Heart right ventricle (tissue), 16 donors: ENCODE results near the gene SLC66A1. TPM values are rescaled to one million over a fixed set of nuclear protein-coding genes. Genes with fewer than 3 reads are reported as not detected.

ENCODE experiments used
- ATAC-seq, 8 donors: fragments of 200-7000 bp; cut with Tn5 transposase; one replicate each; pipeline ENCODE4 v1.9.1; 2020; ENCODE audit warnings: mild to moderate bottlenecking in 8 of 8, moderate library complexity in 8 of 8, moderate number of reproducible peaks in 1 of 8
- DNase-seq, 2 donors: peaks; one replicate each; pipeline ENCODE4 v3.0.0-alpha.2; 2020
- H3K27ac ChIP-seq, 10 donors: fragments of 200-600 bp; sonication (generic) in 2 of 10; one replicate each; pipeline versions ENCODE4 v1.5.0 to v1.8.0; 2020 to 2022; ENCODE audit warnings: mild to moderate bottlenecking in 3 of 10
- H3K27me3 ChIP-seq, 7 donors: fragments of 200-600 bp; one replicate each; pipeline ENCODE4 v1.8.0; 2021 to 2022; ENCODE audit warnings: mild to moderate bottlenecking in 2 of 7
- H3K36me3 ChIP-seq, 9 donors: fragments of 200-600 bp; sonication (generic) in 1 of 9; one replicate each; pipeline versions ENCODE4 v1.5.0 to v1.8.0; 2020 to 2022; ENCODE audit warnings: mild to moderate bottlenecking in 2 of 9
- H3K4me1 ChIP-seq, 9 donors: fragments of 200-600 bp; sonication (generic) in 1 of 9; one replicate each; pipeline versions ENCODE4 v1.5.0 to v1.8.0; 2020 to 2022; ENCODE audit warnings: mild to moderate bottlenecking in 4 of 9
- H3K4me3 ChIP-seq, 10 donors: fragments of 200-600 bp; sonication (generic) in 2 of 10; one replicate each; pipeline versions ENCODE4 v1.5.0 to v1.8.0; 2020 to 2022; ENCODE audit warnings: mild to moderate bottlenecking in 7 of 10, moderate library complexity in 2 of 10
- H3K9me3 ChIP-seq, 11 donors: fragments of 200-600 bp in 10 of 11; sonication (generic) in 2 of 11; one replicate each; pipeline versions ENCODE4 v1.5.0 to v1.8.0; 2013 to 2022; ENCODE audit warnings: mild to moderate bottlenecking in 2 of 11, control low read depth in 1 of 11, moderate library complexity in 1 of 11
- CTCF ChIP-seq, 9 donors: fragments of 200-600 bp; sonication (generic) in 2 of 9; IDR thresholded peaks; one replicate each; pipeline versions ENCODE4 v1.5.0 to v1.8.0; 2021 to 2022; ENCODE audit warnings: antibody characterized with exemption in 9 of 9, mild to moderate bottlenecking in 5 of 9, moderate library complexity in 1 of 9
- WGBS, 2 donors: extraction: QIAGEN DNeasy Blood & Tissue Kit; methylation state at CpG; one replicate each; pipeline ENCODE4 v1.1.7; 2013; ENCODE audit warnings: inconsistent platforms in 1 of 2; 5-methylcytosine and 5-hydroxymethylcytosine counted together
- intact Hi-C, 10 donors: fragments of 100-400 bp; cut with DNase I; formaldehyde crosslinking; loops; one replicate each; pipeline versions ENCODE4 v1.11.1 to v1.14.2; 2022
- polyA plus RNA-seq, 2 donors: library from polyadenylated mRNA; stranded (reverse); fragments of 200-250 nt; gene quantifications; one replicate each; pipeline ENCODE4 v1.2.3, GENCODE V29; 2013
- total RNA-seq, 10 donors: library from RNA; stranded (reverse); fragmentation: NEBNext Ultra II Directional in 3 of 10; extraction: Animal tissue kit (Norgen Biotek cat#: 25700) in 3 of 10; gene quantifications; one replicate each; pipeline versions ENCODE4 v1.2.1 to v1.2.4, GENCODE V29; 2021 to 2023
- donor health status: Arrhythmogenic right ventricular cardiomyopathy.
- donor health status: ischemic (EF 13 %, LVEDD 7.1; RV severe dilation, severe dysfunction).
- donor health status: healthy with polysubstance abuse.
- donor health status: DM: no; HTN: yes; CAD: no.
- donor health status: DM: no; HTN: no; CAD: no.
- donor health status: ischemic (EF 25% LVEDD 6.9; RV normal size, moderate dysfunction).
- donor health status: ischemic (EF 25% LVEDD 5.7; RV mildly dilated, moderate dysfunction).
- donor health status: healthy.
- donor health status: DM: yes; HTN: yes; CAD: no.
- donor health status: Ischemic cardiomyopathy.
- donor health status: ischemic (EF 35%, LVEDD 5.7; RV mildly dilated, moderate dysfunction).
- donor health status: nonischemic (EF 11% LVEDD 7.7; RV severe dilation, severe dysfunction).
- donor health status: DM: yes; HTN: yes; CAD: no.
- donor health status: PGD.
- donor health status: ischemic (EF 29% LVEDD 5.4; RV normal size, mild dysfunction).
- donor health status: nonischemic (EF 23%, LVEDD 6.1; RV moderate dilation, normal function).

Gene SLC66A1
- total and polyA plus RNA-seq, 12 donors: 4.2 to 18.0 (median 7.1) TPM

DNA sequence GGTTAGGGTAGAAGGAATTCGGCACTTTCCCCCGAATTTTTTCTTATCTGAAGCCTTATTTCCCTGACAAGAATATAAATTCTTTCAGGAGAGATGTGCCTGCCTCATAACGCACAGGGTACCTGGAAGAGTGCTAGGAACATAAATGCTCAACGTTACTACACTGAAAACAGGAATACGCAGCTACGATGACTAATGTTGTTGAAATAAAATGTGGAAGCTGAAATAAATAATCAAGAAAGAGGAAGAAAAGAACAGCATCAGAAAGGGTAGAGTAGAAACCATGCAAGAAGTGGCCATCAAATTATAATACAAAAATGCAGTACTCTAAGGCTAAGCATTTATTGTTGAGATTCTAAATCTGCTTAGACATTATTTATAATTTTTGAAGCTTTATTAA is 33.9 kb downstream of the SLC66A1 start:
- Histone ChIP-seq H3K27me3 (no peaks in the 10 kb centered on the region), H3K4me3 (no peak overlapping the region), H3K4me1 (peaks cover 3 to 34% (median 20%) of the 10 kb centered on the region in 9 donors), H3K9me3 (no peaks in the 10 kb centered on the region), H3K36me3 (peaks cover 0 to 92% (median 28%) of the 10 kb centered on the region in 9 donors), H3K27ac (no peak overlapping the region)
- ATAC-seq: no peak
- intact Hi-C loops: loop anchor here in 2 of 10 donors (2.0 to 5.0 kb wide), 2 partner anchors 305 to 306 kb away; no protein-coding TSS in a partner anchor
- DNase-seq: no peak
- 78 to 83% methylated on average over 6 of the region's 6 CpGs for WGBS, 2 donors
- TF ChIP-seq CTCF (IDR thresholded peaks at IDR 0.05): no peak

- Histone ChIP-seq H3K9me3 (no peaks in the 10 kb centered on the region), H3K27ac (peak overlapping the region in 1 of 10 donors; percentile 36), H3K4me1 (peaks cover 0 to 23% (median 6%) of the 10 kb centered on the region in 9 donors), H3K36me3 (peaks cover 0 to 94% (median 29%) of the 10 kb centered on the region in 9 donors), H3K27me3 (no peaks in the 10 kb centered on the region), H3K4me3 (no peak overlapping the region)
- TF ChIP-seq CTCF (IDR thresholded peaks at IDR 0.05): no peak
- 73 to 75% methylated on average over 14 of the region's 14 CpGs for WGBS, 2 donors
- intact Hi-C loops: loop anchor here in 2 of 10 donors (2.0 to 5.0 kb wide), 2 partner anchors 303 to 305 kb away; no protein-coding TSS in a partner anchor
- ATAC-seq (no peak), DNase-seq (no peak)
Observed at GRCh38 chr1:19347533-19348172, 35.5 kb downstream of the SLC66A1 start.

DNA sequence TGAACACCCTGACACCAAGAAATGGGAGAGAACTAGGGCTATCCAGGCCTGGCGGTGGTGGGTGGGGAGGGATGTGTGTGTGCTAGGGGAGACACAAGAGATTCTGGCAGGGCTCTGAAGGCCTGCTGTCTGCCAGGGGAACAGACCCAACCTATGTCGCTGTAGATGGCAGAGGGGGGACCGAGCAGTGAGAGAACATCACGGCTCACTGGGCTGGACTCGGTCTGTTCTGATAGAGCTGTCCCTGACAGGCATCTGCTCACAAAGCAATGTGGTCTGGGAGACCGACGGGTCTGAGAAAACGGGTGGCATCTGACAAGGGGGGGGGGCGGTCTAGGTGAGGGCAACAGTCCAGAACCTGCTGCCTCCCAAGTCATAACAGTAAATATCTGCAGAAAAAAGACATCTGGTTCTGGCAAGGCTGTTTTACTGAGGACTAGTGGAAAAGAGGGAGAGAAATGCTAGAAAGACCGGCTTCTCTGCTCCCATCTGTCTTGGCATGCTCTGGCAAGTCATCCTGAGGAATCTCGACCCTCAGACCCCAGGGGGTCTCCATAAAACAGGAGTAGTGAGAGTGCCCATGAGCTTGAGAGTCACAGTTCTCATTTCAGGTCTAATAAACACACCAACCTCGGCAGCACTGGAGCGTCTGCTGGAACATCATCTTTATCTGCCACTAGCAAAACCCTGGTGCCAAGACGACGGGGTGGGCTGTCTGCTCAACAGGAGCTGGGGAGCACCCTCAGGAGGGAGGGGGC is 36.5 kb downstream of the SLC66A1 start:
- Histone ChIP-seq H3K4me1 (peaks cover 0 to 22% (median 5%) of the 10 kb centered on the region in 9 donors), H3K9me3 (no peaks in the 10 kb centered on the region), H3K4me3 (no peak overlapping the region), H3K36me3 (peaks cover 0 to 94% (median 34%) of the 10 kb centered on the region in 9 donors), H3K27ac (peak overlapping the region in 1 of 10 donors; percentile 36), H3K27me3 (no peaks in the 10 kb centered on the region)
- 88 to 89% methylated on average over 14 of the region's 15 CpGs for WGBS, 2 donors
- TF ChIP-seq CTCF (IDR thresholded peaks at IDR 0.05): no peak
- intact Hi-C loops: loop anchor here in 1 of 10 donors (5.0 kb wide), 1 partner anchor 304 kb away; no protein-coding TSS in a partner anchor
- ATAC-seq (no peak), DNase-seq (no peak)

GRCh38 chr1:19349999-19350398 is 37.9 kb downstream of the SLC66A1 start:
- DNase-seq: no peak
- intact Hi-C loops: loop anchor here in 1 of 10 donors (5.0 kb wide), 1 partner anchor 302 kb away; no protein-coding TSS in a partner anchor

More at GRCh38 chr1:19349999-19350398, 37.9 kb downstream of the SLC66A1 start:
- Histone ChIP-seq H3K27me3 (no peaks in the 10 kb centered on the region), H3K36me3 (peaks cover 0 to 94% (median 30%) of the 10 kb centered on the region in 9 donors), H3K4me3 (no peak overlapping the region), H3K27ac (no peak overlapping the region), H3K9me3 (no peaks in the 10 kb centered on the region), H3K4me1 (peaks cover 0 to 22% (median 0%) of the 10 kb centered on the region in 9 donors)
- 95 to 96% methylated on average over 17 of the region's 17 CpGs for WGBS, 2 donors
- ATAC-seq: no peak
- TF ChIP-seq CTCF (IDR thresholded peaks at IDR 0.05): no peak
